Right kidney (tissue), 1 donor: ENCODE results near the gene EXOC3L4.

Experiments
- DNase-seq: peaks from one replicate; pipeline ENCODE4 v3.0.0-alpha.2; 2016

The EXOC3L4 gene

GRCh38 chr14:103121846-103122584 lies 27.5 kb downstream of the EXOC3L4 start:
- peak; percentile 87 for DNase-seq

- peak; percentile 74 for DNase-seq
Observed at GRCh38 chr14:103122585-103122946, 28.0 kb downstream of the EXOC3L4 start.

- peak; percentile 64 for DNase-seq
Observed at GRCh38 chr14:103122947-103123633, 28.6 kb downstream of the EXOC3L4 start, which contains the start of gene TNFAIP2. TNFAIP2 (plus strand) TSS chr14:103123461; CDS start chr14:103126458, 2,997 bp downstream.

GRCh38 chr14:103123634-103124500 lies 29.3 kb downstream of the EXOC3L4 start:
- DNase-seq, result peak; percentile 73

GRCh38 chr14:103124501-103125001 lies 30.0 kb downstream of the EXOC3L4 start:
- no peak for DNase-seq

GRCh38 chr14:103125098-103126070 lies 30.9 kb downstream of the EXOC3L4 start:
- DNase-seq, result no peak

GRCh38 chr14:103126088-103126872 lies 31.8 kb downstream of the EXOC3L4 start:
- DNase-seq, result no peak

- DNase-seq, result peak; percentile 76
Observed at GRCh38 chr14:103126873-103127304, 32.4 kb downstream of the EXOC3L4 start.

GRCh38 chr14:103127356-103127755 lies 32.8 kb downstream of the EXOC3L4 start:
- no peak for DNase-seq

GRCh38 chr14:103127861-103128598 lies 33.5 kb downstream of the EXOC3L4 start:
- no peak for DNase-seq

- DNase-seq, result no peak
Observed at GRCh38 chr14:103128631-103129300, 34.2 kb downstream of the EXOC3L4 start.

- DNase-seq, result no peak
Observed at GRCh38 chr14:103129301-103130016, 34.9 kb downstream of the EXOC3L4 start.

- DNase-seq, result no peak
Observed at GRCh38 chr14:103130017-103130764, 35.7 kb downstream of the EXOC3L4 start.

GRCh38 chr14:103130965-103131364 lies 36.4 kb downstream of the EXOC3L4 start:
- no peak for DNase-seq

- DNase-seq, result no peak
Observed at GRCh38 chr14:103131580-103131979, 37.1 kb downstream of the EXOC3L4 start.

GRCh38 chr14:103132381-103133209 lies 38.1 kb downstream of the EXOC3L4 start:
- DNase-seq, result no peak
